HG03439 (cell line): ENCODE measurements around the gene U2AF2.

Source experiments
- ATAC-seq: cut with Tn5 transposase; IDR thresholded peaks from one replicate; pipeline ENCODE4 v1.9.1; 2021; ENCODE audit warnings: mild to moderate bottlenecking, moderate library complexity; ENCODE audit not compliant: unreplicated experiment

Gene U2AF2

DNA sequence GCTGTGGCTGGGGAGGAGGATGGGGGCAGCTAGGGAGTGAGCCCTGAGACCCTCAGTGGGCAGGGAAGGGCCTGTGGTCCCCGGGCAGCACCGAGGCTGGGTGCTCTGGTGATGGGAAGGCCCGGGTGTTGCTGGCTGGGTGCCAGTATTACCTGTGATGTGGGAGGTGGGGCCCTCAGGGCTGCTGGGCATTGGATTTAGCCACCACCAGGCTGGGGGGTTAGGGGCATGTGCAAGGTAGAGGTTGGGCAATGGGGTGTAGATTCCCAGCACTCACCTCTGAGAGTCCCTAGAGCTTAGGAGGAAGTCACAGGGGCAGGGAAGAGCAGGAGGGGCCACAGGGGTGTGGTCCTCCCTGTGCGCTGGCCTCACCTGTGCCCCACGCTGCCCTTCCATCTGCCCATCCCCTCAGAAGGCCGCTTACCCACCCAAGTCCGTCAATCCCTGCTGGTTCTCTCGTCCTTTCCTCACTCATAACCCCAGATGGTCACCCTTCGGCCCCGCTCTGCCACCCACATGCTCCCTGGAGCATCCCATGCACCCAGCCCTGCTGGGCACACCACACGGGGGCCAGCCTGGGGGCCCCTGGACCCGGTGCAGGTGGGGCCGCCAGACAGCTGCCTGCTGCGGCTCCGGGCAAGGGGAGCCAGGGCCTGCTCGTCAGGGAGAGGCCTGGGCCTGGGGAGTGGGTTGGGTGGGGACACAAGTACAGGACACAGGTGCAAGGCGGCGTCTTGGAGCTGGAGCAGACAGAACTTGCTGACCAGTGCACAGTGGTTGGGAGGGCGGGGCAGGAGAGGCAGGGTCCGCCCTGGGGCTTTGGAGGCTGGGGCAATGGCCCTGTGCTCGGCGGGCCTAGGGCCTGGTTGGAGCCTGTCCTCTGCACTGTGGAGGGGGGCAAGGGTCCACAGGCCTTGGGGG is 32.7 kb downstream of the U2AF2 start:
- no peak for ATAC-seq

DNA sequence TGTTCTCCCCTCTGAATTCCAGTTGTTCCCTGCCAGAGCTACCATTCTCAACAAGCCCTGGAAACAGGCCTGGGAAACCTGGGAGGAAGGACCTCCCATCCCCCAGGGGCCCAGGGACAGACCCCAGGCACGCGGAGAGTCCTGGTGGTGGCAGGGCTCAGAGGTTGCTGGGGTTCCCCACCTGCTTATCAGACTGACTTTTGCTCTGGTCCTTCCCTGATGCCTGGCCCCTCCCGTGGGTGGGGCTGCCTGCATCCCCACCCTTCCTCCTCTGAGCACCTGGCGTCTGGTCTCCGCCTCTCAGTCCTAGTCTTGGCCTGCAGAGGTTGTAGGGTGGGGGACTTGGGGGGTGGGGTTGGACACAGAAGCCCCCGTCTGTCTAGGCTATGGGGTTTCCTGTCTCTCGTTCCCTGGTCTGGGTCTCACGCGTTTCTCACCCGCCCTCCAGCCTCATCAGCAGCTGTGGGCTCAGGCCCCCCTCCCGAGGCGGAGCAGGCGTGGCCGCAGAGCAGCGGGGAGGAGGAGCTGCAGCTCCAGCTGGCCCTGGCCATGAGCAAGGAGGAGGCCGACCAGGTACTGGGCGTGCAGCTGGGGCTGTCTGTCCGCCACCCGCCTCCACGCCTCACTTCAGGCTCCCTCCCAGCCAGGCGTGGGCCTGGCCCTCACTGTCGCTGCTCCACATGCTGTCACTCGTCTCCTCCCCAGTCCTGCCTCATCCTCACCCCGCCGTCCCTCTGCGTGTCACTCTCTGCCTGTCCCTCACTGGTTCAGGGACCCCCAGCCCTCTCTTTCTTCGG is 33.8 kb downstream of the U2AF2 start:
- no peak for ATAC-seq

DNA sequence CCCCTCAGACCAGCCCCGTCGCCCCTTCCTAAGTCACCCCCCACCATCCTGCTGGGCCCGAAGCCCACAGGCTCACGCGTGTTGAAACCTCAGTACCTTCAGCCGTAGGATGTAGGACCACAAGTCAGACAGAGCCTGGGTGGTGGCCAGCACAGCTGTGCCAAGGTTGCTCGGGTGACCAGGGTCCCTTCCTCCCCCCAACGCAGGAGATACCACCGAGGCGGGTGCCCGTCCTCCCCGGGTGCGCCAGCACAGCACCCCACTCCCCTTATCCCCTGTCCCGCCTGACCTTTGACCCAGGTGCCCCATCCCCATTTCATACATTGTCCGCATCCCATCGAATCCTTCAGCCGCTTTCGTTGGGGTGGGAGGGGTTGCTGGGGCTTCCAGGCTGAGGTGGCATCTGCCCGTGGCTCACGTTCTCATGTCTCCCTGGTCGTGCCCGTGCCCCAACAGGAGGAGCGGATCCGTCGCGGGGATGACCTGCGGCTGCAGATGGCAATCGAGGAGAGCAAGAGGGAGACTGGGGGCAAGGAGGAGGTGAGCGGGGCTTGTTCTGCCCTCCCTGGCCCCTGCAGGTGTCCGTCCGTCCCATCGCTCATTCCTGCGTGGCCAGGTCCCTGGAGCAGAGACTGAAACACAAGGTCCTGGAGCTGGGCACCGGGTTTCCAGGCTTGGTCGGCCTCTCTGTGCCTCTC is 34.7 kb downstream of the U2AF2 start:
- ATAC-seq, result no peak

DNA sequence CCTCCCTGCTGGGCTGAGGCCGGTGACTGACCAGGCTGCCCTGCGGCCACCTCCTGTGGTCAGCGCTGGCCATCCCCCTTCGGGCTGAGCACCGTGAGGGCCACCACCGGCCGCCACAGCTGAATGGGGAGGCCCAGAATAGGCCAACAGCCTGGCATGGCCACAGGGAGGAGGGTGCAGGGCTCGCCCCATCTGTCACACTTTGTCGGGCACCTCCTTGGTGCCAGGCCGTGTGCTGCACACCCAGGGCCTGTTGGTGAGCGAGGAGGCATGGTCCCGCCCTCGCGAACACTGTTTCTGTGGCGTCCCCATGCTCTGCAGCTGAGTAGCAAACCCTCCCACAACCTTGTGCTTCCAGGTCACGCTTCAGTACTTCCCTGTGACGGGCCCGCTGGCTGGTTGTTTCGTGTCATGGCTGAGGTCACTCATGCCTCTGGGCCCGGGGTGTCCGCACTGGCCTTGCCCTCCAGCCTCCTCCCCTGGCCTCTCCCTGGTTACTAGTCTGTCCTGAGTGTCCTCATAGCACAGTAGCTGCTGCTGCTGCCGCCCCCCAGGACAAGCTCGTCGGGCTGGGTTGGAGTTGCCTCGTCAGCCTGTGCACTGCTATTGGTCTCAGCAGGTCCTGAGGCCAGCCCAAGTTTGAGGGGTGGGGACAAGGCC is 35.4 kb downstream of the U2AF2 start:
- ATAC-seq, result no peak

DNA sequence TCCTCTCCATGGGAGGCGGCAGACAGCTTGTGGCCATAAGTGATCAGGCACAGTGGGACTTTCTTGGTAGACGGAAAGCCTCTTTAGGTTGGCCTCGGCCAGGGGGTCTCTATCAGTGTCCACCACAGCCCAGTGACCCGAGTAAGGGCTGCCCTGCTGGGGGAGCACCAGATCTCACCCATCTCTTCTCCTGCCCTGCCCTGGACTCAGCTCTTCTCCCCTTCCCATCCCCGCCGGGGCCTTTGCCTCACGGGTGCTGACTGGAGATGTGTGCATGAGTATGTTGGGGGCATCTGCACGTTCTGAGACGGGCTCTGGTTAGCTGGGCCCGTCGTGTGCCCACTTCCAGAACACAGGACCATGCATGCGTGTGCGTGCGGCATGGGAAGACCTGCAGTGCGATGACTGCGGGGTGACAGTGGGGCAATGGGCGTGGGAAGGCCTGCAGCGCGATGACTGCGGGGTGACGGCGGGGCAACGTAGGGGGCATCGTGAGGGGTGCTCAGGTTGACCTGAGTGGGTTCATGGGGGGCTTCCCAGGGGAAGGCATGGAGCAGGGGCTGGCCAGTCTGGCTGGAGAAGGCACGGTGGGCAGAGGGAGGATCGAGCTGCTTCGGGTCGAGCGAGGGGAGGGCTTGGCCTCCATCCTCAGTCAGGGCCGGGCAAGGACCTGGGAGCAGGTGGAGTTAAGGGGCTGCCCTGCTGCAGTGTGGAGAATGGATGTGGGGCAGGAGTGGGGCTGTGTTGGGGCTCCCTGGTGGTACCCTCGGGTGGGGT is 36.1 kb downstream of the U2AF2 start:
- no peak for ATAC-seq

DNA sequence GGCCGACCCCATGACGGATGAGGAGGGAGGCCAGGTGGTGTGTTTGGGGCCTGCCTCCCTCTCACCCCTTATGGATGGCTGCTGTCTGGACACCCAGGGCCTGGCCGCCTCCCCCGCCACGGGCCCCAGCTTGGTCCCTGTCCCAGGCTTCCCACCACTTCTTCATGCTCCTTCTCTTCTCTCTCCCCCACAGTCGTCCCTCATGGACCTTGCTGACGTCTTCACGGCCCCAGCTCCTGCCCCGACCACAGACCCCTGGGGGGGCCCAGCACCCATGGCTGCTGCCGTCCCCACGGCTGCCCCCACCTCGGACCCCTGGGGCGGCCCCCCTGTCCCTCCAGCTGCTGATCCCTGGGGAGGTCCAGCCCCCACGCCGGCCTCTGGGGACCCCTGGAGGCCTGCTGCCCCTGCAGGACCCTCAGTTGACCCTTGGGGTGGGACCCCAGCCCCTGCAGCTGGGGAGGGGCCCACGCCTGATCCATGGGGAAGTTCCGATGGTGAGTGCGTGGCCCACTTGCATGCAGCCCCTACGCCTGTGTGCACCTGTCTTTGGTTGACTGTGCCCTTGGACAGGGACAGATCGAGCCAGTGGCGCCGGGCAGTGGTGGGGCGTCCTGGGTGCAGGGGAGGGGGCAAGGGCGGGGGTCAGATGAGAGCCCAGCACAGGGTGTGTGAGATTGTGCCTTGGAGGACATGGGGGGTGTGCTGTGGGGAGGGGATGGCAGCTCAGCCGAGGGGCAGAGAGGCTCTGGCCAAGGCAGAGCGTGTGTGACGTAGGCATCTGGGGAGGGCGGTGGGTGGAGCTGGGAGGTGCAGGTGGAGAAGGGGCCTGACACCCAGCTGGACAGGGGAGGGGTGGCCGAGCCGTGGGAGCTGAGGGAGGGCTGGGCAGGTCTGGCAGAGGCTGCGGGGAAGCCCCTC is 37.0 kb downstream of the U2AF2 start:
- no peak for ATAC-seq

DNA sequence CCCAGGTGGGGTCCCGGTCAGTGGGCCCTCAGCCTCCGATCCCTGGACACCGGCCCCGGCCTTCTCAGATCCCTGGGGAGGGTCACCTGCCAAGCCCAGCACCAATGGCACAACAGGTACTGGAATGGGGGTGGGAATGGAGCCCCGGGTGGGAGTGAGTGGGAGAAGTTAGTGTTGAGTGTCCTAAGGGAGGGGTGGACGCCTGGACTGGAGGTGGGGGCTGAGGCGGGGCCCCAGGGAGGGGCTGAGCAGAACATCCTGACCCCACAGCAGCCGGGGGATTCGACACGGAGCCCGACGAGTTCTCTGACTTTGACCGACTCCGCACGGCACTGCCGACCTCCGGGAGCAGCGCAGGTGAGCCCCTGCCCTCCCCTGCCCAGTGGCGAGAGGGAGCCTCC is 37.8 kb downstream of the U2AF2 start:
- ATAC-seq, result no peak

DNA sequence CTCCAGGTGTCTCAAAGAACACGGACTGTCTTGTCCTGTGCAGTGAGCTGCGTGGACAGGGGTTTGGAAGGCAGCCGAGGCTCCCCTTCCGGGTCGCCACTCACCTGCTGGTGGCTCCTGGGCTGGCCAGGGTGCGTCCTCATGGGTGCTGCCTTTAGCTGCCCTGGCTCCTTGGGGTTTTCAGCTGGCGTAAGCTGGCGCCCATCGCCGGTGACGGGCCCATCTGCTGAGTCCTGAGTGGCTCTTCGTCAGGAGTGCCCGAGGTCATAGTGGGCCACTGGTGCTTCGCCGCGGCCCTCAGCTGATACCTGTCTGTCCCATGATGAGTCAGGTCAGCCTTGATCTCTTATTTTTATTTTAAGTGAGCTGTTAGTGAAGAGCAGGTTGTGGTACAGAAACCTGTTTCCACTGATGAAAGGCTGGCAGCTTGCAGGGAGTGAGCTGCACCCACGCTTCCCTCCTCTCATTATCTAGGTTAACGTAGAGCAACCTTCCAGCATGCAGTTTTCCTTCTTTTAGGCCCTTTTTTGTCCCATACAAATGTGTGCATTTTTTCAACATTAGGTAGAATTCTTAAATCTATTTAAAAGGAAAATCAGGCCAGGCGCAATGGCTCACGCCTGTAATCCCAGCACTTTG is 38.6 kb downstream of the U2AF2 start:
- ATAC-seq, result no peak

DNA sequence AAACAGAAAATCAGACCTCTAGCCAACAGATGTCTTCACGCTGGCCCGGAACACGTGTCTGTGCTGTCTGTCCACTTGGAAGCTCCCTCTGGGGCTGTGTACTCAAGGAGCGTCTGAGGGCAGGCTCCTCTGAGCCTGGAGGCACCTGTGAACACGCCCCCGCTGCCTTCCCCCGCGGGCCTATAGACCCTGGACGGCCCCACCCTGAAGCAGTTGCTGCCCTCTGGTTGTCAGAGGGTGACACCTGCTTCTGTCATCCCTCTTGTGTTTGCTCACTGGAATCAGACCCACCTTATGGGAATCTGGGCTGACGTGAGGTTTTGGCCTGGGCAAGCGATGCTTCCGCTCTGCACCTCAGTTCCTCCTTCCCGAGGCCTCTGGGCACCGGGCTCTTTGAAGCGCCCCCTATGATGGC is 39.4 kb downstream of the U2AF2 start:
- ATAC-seq, result no peak

DNA sequence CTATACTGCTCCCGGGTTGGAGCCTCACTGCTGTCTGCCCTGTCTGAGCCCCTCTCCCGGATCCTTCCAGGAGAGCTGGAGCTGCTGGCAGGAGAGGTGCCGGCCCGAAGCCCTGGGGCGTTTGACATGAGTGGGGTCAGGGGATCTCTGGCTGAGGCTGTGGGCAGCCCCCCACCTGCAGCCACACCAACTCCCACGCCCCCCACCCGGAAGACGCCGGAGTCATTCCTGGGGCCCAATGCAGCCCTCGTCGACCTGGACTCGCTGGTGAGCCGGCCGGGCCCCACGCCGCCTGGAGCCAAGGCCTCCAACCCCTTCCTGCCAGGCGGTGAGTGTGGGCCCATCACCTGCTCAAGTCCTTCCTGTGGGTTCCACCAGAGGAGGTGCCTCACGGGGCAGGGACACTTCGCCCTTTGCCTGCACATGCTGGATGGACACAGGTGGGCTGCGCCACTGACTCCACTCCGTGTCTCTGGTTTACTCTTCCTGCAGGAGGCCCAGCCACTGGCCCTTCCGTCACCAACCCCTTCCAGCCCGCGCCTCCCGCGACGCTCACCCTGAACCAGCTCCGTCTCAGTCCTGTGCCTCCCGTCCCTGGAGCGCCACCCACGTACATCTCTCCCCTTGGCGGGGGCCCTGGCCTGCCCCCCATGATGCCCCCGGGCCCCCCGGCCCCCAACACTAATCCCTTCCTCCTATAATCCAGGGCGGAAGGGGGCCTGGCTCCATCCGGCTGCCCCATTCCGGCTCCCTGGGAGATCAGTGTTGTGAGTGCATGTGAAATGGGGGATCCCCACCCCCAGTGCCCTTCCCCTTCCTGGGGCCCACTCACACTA is 40.0 kb downstream of the U2AF2 start:
- ATAC-seq, result no peak

DNA sequence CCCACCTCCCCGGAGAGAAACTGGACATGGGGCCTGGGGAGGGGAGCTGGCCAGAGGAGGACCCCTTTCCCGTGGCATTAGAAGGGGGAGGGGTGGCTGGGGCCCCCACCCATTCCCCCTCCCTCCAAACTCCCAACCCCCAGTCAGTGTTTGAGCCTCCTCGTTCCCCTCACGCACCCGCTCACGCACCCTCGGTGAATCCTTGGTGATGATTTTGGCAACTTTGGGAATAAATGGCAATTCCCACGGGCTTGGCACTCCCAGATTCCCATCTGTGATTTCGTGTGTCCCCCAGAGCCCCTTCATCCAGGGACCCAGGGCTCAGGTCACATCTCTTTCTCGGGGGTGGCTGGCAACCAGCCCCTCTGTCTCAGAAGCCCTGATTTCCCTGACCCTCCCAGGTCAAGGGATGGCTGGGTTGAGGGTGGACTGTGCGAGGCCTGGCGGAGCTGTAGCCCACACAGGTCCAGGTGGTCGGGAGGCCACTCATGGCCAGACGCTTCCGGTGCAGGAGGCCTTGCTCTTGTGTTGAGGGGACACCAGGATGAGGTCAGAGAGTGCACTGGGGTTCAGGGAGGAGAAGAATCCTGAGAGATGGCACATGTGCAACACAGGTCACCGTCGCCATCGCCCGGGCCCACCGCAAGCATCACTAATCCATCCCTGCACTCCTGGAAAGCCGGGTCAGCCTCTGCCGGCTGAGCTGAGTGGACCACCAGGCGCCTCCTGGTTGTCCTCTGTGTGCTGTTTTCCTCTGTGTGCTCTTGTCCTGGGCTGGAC is 40.9 kb downstream of the U2AF2 start:
- no peak for ATAC-seq

DNA sequence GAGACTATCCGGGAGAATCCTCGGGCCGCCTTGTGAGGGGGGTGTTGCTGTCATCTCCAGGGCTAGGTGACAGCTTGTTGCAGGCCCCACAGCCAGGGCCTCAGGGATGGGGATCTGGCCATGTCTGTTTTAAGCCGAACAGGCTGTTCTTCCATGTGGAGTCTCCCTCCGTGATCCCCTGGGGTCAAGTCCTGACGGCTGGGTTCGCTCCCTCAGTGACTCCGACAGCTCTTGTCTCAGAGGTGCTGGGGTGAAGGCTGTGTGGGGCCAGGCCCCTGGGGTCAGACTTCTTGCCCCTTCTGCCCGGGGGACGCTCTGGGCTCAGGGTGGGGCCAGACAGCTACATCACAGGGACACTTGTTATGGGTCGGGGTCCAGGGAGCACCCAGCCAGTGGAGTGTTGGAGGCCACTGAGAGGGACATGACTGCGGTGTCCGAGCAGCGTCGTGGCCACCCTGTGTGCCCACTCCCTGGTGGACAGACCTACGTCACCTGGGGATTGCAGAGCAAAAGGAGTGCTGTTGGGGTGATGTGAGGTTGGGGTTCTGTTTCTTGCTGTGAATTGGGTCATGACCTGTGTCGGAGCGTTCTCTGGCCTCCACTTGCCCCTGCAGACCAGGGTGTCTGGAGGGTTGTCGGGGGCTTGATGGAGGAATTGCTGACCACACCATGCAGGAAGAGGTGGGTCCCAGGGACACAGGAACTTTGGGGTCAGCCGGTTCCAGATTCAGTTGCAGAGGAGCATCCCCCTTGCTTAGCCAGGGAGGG is 41.6 kb downstream of the U2AF2 start:
- ATAC-seq, result no peak

DNA sequence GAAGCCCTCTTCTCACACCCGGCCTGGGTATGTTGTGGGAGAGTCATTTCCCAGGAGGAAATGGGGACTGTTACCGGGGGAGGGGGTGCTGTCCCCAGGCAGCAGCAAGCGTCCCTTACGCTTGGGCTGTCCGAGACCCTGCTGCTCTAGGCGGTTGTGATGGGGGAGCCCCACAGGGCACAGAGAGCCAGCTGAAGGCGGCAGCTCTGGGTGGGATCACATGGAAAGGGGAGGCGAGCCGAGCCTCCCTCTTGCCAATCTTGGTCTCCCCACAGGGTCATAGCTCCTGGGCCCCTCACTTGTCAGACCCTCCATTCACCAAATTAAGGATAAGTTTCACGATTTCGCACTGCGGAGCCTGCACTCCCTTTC is 42.2 kb downstream of the U2AF2 start:
- no peak for ATAC-seq

DNA sequence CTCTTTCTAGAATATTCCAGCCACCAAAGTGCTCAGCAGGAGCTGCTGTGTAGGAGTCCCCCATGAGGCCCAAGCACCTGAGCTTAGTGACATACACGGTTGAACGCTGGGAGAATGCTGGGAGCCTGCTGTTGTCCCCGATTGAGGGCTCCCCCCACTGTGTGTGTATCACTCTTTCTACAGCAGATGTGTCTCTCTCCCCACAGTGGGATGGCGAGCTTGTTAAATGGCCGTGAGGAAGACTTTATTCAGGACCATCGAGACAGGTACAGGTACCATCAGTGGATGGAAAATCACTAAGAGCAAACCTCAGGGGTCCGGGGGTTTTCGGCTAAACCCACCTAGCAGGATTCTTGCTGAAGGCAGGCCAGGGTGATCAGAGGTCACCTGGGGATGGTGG is 42.9 kb downstream of the U2AF2 start:
- ATAC-seq, result no peak

DNA sequence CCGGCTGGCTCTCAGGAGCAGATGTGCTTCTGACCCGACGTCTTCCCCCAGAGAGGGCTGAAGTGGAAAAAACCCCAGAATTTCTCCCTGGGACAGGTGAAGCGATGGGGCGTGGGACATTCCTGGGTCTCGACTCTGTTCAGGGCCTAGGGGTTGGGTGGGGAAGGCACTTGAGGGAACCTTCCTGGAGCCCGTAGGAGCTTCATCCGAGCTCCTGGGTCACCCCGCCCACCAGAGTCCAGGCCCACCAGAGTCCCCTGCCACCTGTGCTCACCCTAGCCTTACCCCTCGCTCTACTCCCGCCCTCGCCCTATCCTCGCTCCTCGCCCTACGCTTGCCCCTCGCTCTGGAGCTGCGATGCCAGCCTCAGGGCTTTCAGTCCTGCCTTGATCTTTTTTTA is 43.4 kb downstream of the U2AF2 start:
- no peak for ATAC-seq

DNA sequence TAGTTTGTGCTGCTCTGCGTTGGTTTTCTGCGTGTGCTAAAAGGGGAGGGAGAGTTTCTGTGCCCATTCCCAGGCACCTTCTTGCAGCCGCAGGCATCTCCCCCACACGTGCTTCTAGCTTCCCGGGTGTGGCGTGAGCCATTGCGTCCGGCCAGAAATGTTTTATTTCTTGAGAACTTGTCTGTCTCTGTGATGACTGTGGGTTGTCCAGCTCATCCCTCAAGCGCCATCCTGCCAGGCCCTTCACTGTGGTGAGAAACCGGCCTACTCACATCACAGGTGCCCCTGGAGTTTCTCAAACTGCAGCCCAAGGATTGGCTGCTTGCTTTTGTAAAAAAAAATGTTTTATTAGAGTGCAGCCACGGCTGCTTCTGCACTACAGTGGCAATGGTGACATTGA is 44.4 kb downstream of the U2AF2 start:
- no peak for ATAC-seq
